SH-SY5Y (cell line): ENCODE results near the gene FCHSD2.

Source experiments
- GATA2 ChIP-seq: IDR thresholded peaks from 2 replicates; pipeline ENCODE4 v1.6.1; 2011; ENCODE audit warnings: mild to moderate bottlenecking, low read depth, low read length
- GATA3 ChIP-seq: IDR thresholded peaks from 2 replicates; pipeline ENCODE4 v1.6.1; 2011; ENCODE audit warnings: low read depth, mild to moderate bottlenecking, low read length, moderate library complexity

DNA sequence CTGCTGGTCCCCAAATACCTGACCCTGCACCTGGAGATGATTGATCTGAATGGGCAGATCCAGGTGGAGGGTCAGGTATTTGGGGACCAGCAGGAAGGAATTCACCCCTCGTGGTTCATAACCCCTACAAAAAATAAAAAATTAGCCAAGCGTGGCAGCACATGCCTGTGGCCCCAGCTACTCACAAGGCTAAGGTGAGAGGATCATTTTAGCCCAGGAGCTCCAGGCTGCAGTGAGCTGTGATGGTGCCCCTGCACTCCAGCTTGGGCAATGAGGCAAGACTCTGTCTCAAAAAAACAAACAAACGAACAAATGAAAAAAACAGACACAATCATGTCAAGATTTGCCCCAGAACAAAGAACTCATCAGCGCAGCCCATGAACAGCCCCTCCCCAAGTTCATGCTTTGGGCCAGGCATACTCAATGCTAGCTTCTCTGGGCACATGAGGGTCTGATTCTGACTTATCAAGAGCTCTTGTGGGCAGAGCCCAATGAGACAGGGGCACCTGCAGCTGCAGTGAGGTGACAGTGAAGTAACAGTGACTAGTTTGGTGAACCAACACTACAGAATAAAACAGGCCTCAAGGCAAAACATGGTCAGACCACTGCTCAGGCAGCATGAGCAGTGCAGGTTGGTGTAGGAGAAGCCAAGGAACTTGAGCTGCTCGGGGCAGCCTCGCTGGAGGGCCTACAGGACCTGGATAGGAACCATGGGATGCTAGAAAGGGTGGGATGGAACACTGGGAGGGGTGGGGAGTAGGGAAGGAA lies 10.2 kb upstream of the FCHSD2 start:
- TF ChIP-seq GATA2 (no peak), GATA3 (no peak)
